ENCODE measurements around the gene ADI1.
"Not testable (repeated sequence)": the region's sequence is repeated elsewhere in the genome, so short reads cannot be mapped to it uniquely, and the experiment has no call there.

ADI1 gene

GRCh38 chr2:3456125-3456524 is 63.2 kb downstream of the ADI1 start:
- no peak for TF ChIP-seq CTCF (IDR thresholded peaks at IDR 0.05; ENCODE audit: low read depth, low read length)
- no peak overlapping the region for H3K4me3 ChIP-seq (ENCODE audit: low read depth, low read length)

- no peak overlapping the region for H3K4me3 ChIP-seq (ENCODE audit: low read depth, low read length)
- TF ChIP-seq CTCF (IDR thresholded peaks at IDR 0.05; ENCODE audit: low read depth, low read length) = no peak
Observed at GRCh38 chr2:3454802-3455201, 64.5 kb downstream of the ADI1 start.

- not testable (repeated sequence) for H3K4me3 ChIP-seq (ENCODE audit: low read depth, low read length)
Observed at GRCh38 chr2:3454005-3454404, 65.3 kb downstream of the ADI1 start.

GRCh38 chr2:3453190-3453999 is 65.9 kb downstream of the ADI1 start:
- TF ChIP-seq CTCF (IDR thresholded peaks at IDR 0.05; ENCODE audit: low read depth, low read length) = no peak
- H3K4me3 ChIP-seq (ENCODE audit: low read depth, low read length) = no peak overlapping the region

GRCh38 chr2:3451926-3452671 is 67.2 kb downstream of the ADI1 start:
- no peak overlapping the region for H3K4me3 ChIP-seq (ENCODE audit: low read depth, low read length)
- no peak for TF ChIP-seq CTCF (IDR thresholded peaks at IDR 0.05; ENCODE audit: low read depth, low read length)

- no peak for TF ChIP-seq CTCF (IDR thresholded peaks at IDR 0.05; ENCODE audit: low read depth, low read length)
- no peak overlapping the region for H3K4me3 ChIP-seq (ENCODE audit: low read depth, low read length)
Observed at GRCh38 chr2:3451169-3451568, 68.2 kb downstream of the ADI1 start.

GRCh38 chr2:3450385-3451010 is 68.8 kb downstream of the ADI1 start:
- no peak overlapping the region for H3K4me3 ChIP-seq (ENCODE audit: low read depth, low read length)
- TF ChIP-seq CTCF (IDR thresholded peaks at IDR 0.05; ENCODE audit: low read depth, low read length) = no peak
